HEK293 (cell line): ENCODE measurements around the gene CYP2R1.
"Not testable (repeated sequence)": the region's sequence is repeated elsewhere in the genome, so short reads cannot be mapped to it uniquely, and the experiment has no call there.

Experiments
- CTCF ChIA-PET: fragments of 350-600 bp; formaldehyde crosslinking; extraction: SDS; loops from one replicate; lab custom pipeline; 2021; ENCODE audit warnings: antibody characterized with exemption; lab: Yijun Ruan, JAX
- POLR2A ChIA-PET: fragments of 300-600 bp; formaldehyde crosslinking; extraction: SDS; loops from one replicate; lab custom pipeline; 2020; ENCODE audit warnings: antibody characterized with exemption, inconsistent platforms; lab: Yijun Ruan, JAX
- H3K27ac ChIP-seq: fragments of 200-500 bp; sonication (Bioruptor generic); 2 replicates; pipeline ENCODE4 v1.5.1; 2014; ENCODE audit warnings: low read depth, low read length, control low read depth, inconsistent platforms; ENCODE audit errors: extremely low read depth
- H3K36me3 ChIP-seq, 2 experiments: fragments of 200-500 bp in 1 of 2; sonication (Bioruptor generic) in 1 of 2; 1 replicate in 1 of 2; 2 replicates in 1 of 2; pipeline ENCODE4 v1.5.1; 2014 to 2017; ENCODE audit warnings: inconsistent platforms in 2 of 2, low read length in 2 of 2; ENCODE audit not compliant: control insufficient read depth in 2 of 2, insufficient read depth in 1 of 2
- H3K4me1 ChIP-seq: fragments of 200-500 bp; sonication (Bioruptor generic); 2 replicates; pipeline ENCODE4 v1.5.1; 2014; ENCODE audit warnings: mild to moderate bottlenecking, low read length, inconsistent platforms; ENCODE audit not compliant: control insufficient read depth, insufficient read depth
- H3K4me3 ChIP-seq: 2 replicates; pipeline ENCODE4 v1.5.1; 2011; ENCODE audit warnings: low read depth, mild to moderate bottlenecking, control low read depth, low read length, moderate library complexity
- H3K9me3 ChIP-seq: fragments of 200-500 bp; sonication (Bioruptor generic); 2 replicates; pipeline ENCODE4 v1.5.1; 2014; ENCODE audit warnings: low read depth, low read length, inconsistent platforms; ENCODE audit not compliant: control insufficient read depth, insufficient read depth
- BCL11A ChIP-seq: fragments of 450-650 bp; formaldehyde crosslinking; IDR thresholded peaks from 2 replicates; pipeline ENCODE4 v1.5.1; 2016; ENCODE audit warnings: low read depth, missing biosample characterization, missing genetic modification characterization
- IKZF3 ChIP-seq: fragments of 450-650 bp; IDR thresholded peaks from 2 replicates; pipeline ENCODE4 v1.5.0; 2018; ENCODE audit warnings: missing biosample characterization, mild to moderate bottlenecking, missing genetic modification characterization, moderate library complexity
- MYNN ChIP-seq: fragments of 450-650 bp; formaldehyde crosslinking; IDR thresholded peaks from 2 replicates; pipeline ENCODE4 v1.5.1; 2016; ENCODE audit warnings: missing biosample characterization, missing genetic modification characterization, borderline replicate concordance
- SALL2 ChIP-seq: fragments of 450-650 bp; formaldehyde crosslinking; IDR thresholded peaks from 2 replicates; pipeline ENCODE4 v1.5.0; 2017; ENCODE audit warnings: missing biosample characterization, mild to moderate bottlenecking, missing genetic modification characterization, borderline replicate concordance
- SCRT2 ChIP-seq: fragments of 450-650 bp; formaldehyde crosslinking; IDR thresholded peaks from 2 replicates; pipeline ENCODE4 v1.5.1; 2016; ENCODE audit warnings: missing biosample characterization, missing genetic modification characterization
- WT1 ChIP-seq: fragments of 450-650 bp; formaldehyde crosslinking; IDR thresholded peaks from 2 replicates; pipeline ENCODE4 v1.5.1; 2016; ENCODE audit warnings: missing biosample characterization, missing genetic modification characterization
- YY2 ChIP-seq: fragments of 450-650 bp; formaldehyde crosslinking; IDR thresholded peaks from 2 replicates; pipeline ENCODE4 v1.5.1; 2016; ENCODE audit warnings: missing biosample characterization, missing genetic modification characterization
- ZBTB8A ChIP-seq: fragments of 450-650 bp; formaldehyde crosslinking; IDR thresholded peaks from 2 replicates; pipeline ENCODE4 v1.5.1; 2016; ENCODE audit warnings: missing biosample characterization, missing genetic modification characterization
- ZNF157 ChIP-seq: fragments of 450-650 bp; formaldehyde crosslinking; IDR thresholded peaks from 2 replicates; pipeline ENCODE4 v1.5.1; 2016; ENCODE audit warnings: missing biosample characterization, missing genetic modification characterization
- ZNF16 ChIP-seq: fragments of 450-650 bp; formaldehyde crosslinking; IDR thresholded peaks from 2 replicates; pipeline ENCODE4 v1.5.1; 2016; ENCODE audit warnings: low read depth, missing biosample characterization, missing genetic modification characterization
- ZNF184 ChIP-seq: fragments of 450-650 bp; IDR thresholded peaks from 2 replicates; pipeline ENCODE4 v1.5.1; 2018; ENCODE audit warnings: missing biosample characterization, mild to moderate bottlenecking, missing genetic modification characterization
- ZNF335 ChIP-seq: fragments of 450-650 bp; formaldehyde crosslinking; conservative IDR thresholded peaks from 2 replicates; pipeline ENCODE4 v1.5.1; 2016; ENCODE audit warnings: missing biosample characterization, missing genetic modification characterization
- ZNF366 ChIP-seq: fragments of 450-650 bp; formaldehyde crosslinking; conservative IDR thresholded peaks from 2 replicates; pipeline ENCODE4 v1.5.1; 2016; ENCODE audit warnings: missing biosample characterization, missing genetic modification characterization
- ZNF521 ChIP-seq: fragments of 450-650 bp; formaldehyde crosslinking; IDR thresholded peaks from 2 replicates; pipeline ENCODE4 v1.5.1; 2017; ENCODE audit warnings: missing biosample characterization, mild to moderate bottlenecking, missing genetic modification characterization
- ZNF529 ChIP-seq: fragments of 450-650 bp; formaldehyde crosslinking; IDR thresholded peaks from 2 replicates; pipeline ENCODE4 v1.5.1; 2017; ENCODE audit warnings: missing genetic modification characterization, missing biosample characterization; ENCODE audit not compliant: insufficient replicate concordance
- ZNF558 ChIP-seq: fragments of 450-650 bp; formaldehyde crosslinking; IDR thresholded peaks from 2 replicates; pipeline ENCODE4 v1.5.1; 2016; ENCODE audit warnings: missing biosample characterization, missing genetic modification characterization
- ZNF561 ChIP-seq: fragments of 450-650 bp; IDR thresholded peaks from 2 replicates; pipeline ENCODE4 v1.5.1; 2018; ENCODE audit warnings: missing biosample characterization, missing genetic modification characterization, borderline replicate concordance
- ZNF704 ChIP-seq: fragments of 450-650 bp; formaldehyde crosslinking; IDR thresholded peaks from 2 replicates; pipeline ENCODE4 v1.5.1; 2016; ENCODE audit warnings: missing biosample characterization, missing genetic modification characterization
- ZNF791 ChIP-seq: fragments of 450-650 bp; formaldehyde crosslinking; IDR thresholded peaks from 2 replicates; pipeline ENCODE4 v1.5.1; 2016; ENCODE audit warnings: missing biosample characterization, missing genetic modification characterization
- ZNF792 ChIP-seq: fragments of 450-650 bp; formaldehyde crosslinking; IDR thresholded peaks from 2 replicates; pipeline ENCODE4 v1.5.1; 2016; ENCODE audit warnings: missing biosample characterization, missing genetic modification characterization
- ZSCAN16 ChIP-seq: fragments of 450-650 bp; formaldehyde crosslinking; IDR thresholded peaks from 2 replicates; pipeline ENCODE4 v1.5.1; 2016; ENCODE audit warnings: missing biosample characterization, missing genetic modification characterization
- TF ChIP-seq, protein P1 (sequence below): fragments of 450-650 bp; formaldehyde crosslinking; IDR thresholded peaks from 2 replicates; pipeline ENCODE4 v1.5.1; 2017; ENCODE audit warnings: missing biosample characterization, missing genetic modification characterization
- TF ChIP-seq, protein P2 (sequence below): fragments of 450-650 bp; formaldehyde crosslinking; conservative IDR thresholded peaks from 2 replicates; pipeline ENCODE4 v1.5.1; 2016; ENCODE audit warnings: low read depth, missing biosample characterization, missing genetic modification characterization
- TF ChIP-seq, protein P3 (sequence below): fragments of 450-650 bp; IDR thresholded peaks from 2 replicates; pipeline ENCODE4 v1.5.1; 2018; ENCODE audit warnings: missing biosample characterization, missing genetic modification characterization

CYP2R1 gene

DNA sequence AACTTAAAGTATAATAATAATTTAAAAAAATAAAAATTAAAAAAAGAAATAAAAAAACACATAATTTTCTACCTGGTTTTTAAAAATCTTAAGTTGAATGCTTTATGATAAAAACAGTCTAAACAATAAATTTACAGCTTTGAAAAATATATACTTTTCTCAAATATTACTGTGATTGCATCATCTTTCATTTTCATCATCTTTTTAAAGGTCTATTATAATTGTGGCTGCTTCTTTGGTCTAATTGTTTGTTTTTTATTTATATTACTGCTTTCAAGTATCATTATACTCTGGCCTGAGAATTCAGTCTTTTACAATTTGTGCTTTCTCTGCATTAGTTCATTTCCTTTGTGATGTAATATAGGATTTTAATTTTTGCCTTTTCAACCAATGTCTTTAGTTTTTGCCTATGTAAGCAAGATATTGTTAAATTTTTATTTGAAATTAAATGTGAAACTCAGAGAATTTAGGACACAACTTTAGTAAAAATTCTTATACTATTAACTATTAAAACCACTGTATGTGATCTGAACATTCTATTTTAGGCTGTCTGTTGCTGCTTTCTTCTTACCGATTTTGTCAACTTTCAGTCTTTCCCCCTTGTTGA, 7.3 kb downstream of the CYP2R1 start (continued):
- TF ChIP-seq, protein P1, sequence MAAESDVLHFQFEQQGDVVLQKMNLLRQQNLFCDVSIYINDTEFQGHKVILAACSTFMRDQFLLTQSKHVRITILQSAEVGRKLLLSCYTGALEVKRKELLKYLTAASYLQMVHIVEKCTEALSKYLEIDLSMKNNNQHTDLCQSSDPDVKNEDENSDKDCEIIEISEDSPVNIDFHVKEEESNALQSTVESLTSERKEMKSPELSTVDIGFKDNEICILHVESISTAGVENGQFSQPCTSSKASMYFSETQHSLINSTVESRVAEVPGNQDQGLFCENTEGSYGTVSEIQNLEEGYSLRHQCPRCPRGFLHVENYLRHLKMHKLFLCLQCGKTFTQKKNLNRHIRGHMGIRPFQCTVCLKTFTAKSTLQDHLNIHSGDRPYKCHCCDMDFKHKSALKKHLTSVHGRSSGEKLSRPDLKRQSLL (tag by site-specific recombination) = no peak
- TF ChIP-seq ZNF791 = no peak
- TF ChIP-seq ZNF335 = no peak
- no peak for TF ChIP-seq ZNF704
- TF ChIP-seq ZNF366 (tag by site-specific recombination) = no peak
- no peak for TF ChIP-seq ZNF157 (tag by site-specific recombination)

DNA sequence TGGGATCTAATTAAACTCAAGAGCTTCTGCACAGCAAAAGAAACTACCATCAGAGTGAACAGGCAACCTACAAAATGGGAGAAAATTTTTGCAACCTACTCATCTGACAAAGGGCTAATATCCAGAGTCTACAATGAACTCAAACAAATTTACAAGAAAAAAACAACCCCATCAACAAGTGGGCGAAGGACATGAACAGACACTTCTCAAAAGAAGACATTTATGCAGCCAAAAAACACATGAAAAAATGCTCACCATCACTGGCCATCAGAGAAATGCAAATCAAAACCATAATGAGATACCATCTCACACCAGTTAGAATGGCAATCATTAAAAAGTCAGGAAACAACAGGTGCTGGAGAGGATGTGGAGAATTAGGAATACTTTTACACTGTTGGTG, 8.3 kb downstream of the CYP2R1 start:
- CTCF ChIA-PET, H3K4me1 ChIP-seq, H3K27ac ChIP-seq, POLR2A ChIA-PET, H3K4me3 ChIP-seq, H3K9me3 ChIP-seq: not testable (repeated sequence)
- H3K36me3 ChIP-seq = peaks cover 0 to 22% of the 10 kb centered on the region in 2 experiments; a peak in 2 of 3 replicates
- peak; percentile 51; the same call in 1 of the 2 replicates for TF ChIP-seq SCRT2 (tag by site-specific recombination)

DNA sequence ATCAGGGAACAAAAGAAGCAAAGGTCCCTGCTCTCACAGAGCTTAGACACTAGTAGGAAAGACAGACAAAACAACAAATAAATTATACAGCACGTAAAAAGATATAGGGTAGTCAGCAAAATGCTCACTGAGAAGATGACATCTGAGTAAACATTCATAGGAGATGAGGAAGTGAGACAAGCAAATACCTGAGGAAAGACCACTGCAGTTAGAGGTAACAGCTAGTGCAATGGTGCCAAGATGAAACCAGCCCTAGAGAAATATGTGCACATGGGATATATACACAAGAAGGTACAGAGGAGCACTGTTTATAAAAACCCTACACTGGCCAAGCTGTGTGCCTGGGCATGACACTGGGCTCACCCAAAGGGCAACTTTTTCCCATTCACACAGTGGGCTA, 9.8 kb downstream of the CYP2R1 start:
- POLR2A ChIA-PET = interaction anchor here (1.8 kb wide), 1 partner anchor 10 kb away, joined by 6 read pairs; the partner anchor contains the start of gene CYP2R1
- peaks cover 3 to 36% of the 10 kb centered on the region in 2 experiments; a peak in 2 of 3 replicates for H3K36me3 ChIP-seq
- H3K4me3 ChIP-seq = no peak overlapping the region
- no peaks in the 10 kb centered on the region for H3K4me1 ChIP-seq
- CTCF ChIA-PET = interaction anchor here (0.6 kb wide), 1 partner anchor 160 kb away, joined by 3 read pairs; no protein-coding TSS in a partner anchor
- no peak overlapping the region for H3K27ac ChIP-seq
- no peaks in the 10 kb centered on the region for H3K9me3 ChIP-seq
- TF ChIP-seq BCL11A (no peak), ZNF521 (tag by site-specific recombination) (no peak), ZNF792 (tag by site-specific recombination) (no peak), YY2 (tag by site-specific recombination) (no peak), SALL2 (tag by site-specific recombination) (no peak), MYNN (no peak), ZNF561 (tag by site-specific recombination) (no peak), ZNF184 (tag by site-specific recombination) (no peak), ZSCAN16 (tag by site-specific recombination) (no peak), ZNF558 (no peak), IKZF3 (tag by site-specific recombination) (no peak), ZNF366 (tag by site-specific recombination) (no peak), ZNF529 (no peak), ZNF16 (no peak), ZBTB8A (no peak), WT1 (tag by site-specific recombination) (no peak)
- TF ChIP-seq, protein P2, sequence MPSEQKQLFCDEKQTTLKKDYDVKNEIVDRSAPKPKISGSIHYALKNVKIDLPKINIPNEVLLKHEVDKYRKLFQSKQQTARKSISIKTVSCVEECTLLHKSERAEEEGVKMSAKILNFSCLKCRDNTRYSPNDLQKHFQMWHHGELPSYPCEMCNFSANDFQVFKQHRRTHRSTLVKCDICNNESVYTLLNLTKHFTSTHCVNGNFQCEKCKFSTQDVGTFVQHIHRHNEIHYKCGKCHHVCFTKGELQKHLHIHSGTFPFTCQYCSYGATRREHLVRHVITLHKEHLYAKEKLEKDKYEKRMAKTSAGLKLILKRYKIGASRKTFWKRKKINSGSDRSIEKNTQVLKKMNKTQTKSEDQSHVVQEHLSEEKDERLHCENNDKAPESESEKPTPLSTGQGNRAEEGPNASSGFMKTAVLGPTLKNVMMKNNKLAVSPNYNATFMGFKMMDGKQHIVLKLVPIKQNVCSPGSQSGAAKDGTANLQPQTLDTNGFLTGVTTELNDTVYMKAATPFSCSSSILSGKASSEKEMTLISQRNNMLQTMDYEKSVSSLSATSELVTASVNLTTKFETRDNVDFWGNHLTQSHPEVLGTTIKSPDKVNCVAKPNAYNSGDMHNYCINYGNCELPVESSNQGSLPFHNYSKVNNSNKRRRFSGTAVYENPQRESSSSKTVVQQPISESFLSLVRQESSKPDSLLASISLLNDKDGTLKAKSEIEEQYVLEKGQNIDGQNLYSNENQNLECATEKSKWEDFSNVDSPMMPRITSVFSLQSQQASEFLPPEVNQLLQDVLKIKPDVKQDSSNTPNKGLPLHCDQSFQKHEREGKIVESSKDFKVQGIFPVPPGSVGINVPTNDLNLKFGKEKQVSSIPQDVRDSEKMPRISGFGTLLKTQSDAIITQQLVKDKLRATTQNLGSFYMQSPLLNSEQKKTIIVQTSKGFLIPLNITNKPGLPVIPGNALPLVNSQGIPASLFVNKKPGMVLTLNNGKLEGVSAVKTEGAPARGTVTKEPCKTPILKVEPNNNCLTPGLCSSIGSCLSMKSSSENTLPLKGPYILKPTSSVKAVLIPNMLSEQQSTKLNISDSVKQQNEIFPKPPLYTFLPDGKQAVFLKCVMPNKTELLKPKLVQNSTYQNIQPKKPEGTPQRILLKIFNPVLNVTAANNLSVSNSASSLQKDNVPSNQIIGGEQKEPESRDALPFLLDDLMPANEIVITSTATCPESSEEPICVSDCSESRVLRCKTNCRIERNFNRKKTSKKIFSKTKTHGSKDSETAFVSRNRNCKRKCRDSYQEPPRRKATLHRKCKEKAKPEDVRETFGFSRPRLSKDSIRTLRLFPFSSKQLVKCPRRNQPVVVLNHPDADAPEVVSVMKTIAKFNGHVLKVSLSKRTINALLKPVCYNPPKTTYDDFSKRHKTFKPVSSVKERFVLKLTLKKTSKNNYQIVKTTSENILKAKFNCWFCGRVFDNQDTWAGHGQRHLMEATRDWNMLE = no peak
- TF ChIP-seq, protein P3, sequence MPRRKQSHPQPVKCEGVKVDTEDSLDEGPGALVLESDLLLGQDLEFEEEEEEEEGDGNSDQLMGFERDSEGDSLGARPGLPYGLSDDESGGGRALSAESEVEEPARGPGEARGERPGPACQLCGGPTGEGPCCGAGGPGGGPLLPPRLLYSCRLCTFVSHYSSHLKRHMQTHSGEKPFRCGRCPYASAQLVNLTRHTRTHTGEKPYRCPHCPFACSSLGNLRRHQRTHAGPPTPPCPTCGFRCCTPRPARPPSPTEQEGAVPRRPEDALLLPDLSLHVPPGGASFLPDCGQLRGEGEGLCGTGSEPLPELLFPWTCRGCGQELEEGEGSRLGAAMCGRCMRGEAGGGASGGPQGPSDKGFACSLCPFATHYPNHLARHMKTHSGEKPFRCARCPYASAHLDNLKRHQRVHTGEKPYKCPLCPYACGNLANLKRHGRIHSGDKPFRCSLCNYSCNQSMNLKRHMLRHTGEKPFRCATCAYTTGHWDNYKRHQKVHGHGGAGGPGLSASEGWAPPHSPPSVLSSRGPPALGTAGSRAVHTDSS (tag by site-specific recombination) = no peak
